NB4 (cell line): ENCODE measurements around the gene SLC25A39.
"Not testable (repeated sequence)": the region's sequence is repeated elsewhere in the genome, so short reads cannot be mapped to it uniquely, and the experiment has no call there.

ENCODE experiments used
- POLR2A ChIP-seq: IDR thresholded peaks from 2 replicates; pipeline ENCODE4 v1.6.1; 2011; ENCODE audit warnings: mild to moderate bottlenecking; ENCODE audit not compliant: insufficient read length; ENCODE audit errors: extremely low read depth
- TF ChIP-seq, protein P1 (sequence below): IDR thresholded peaks from one replicate; pipeline ENCODE4 v1.5.1; 2012; ENCODE audit warnings: low read depth, low read length
- TF ChIP-seq, protein P2 (sequence below): IDR thresholded peaks from 2 replicates; pipeline ENCODE4 v1.6.1; 2011; ENCODE audit warnings: low read depth, low read length

DNA sequence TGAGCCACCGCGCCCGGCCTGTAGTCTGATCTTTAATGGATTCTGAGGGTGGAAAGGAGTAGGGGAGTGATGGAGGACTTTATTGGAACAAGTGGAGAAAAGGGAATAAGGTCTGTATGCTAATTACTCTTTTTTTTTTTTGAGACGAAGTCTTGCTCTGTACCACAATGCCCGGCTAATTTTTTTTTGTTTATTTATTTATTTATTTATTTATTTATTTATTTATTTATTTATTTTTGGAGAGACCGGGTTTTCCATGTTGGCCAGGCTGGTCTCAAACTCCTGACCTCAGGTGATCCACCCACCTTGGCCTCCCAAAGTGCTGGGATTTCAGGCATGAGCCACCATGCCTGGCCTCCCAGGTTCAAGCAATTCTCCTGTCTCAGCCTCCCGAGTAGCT is 4.9 kb upstream of the SLC25A39 start:
- TF ChIP-seq, protein P1, sequence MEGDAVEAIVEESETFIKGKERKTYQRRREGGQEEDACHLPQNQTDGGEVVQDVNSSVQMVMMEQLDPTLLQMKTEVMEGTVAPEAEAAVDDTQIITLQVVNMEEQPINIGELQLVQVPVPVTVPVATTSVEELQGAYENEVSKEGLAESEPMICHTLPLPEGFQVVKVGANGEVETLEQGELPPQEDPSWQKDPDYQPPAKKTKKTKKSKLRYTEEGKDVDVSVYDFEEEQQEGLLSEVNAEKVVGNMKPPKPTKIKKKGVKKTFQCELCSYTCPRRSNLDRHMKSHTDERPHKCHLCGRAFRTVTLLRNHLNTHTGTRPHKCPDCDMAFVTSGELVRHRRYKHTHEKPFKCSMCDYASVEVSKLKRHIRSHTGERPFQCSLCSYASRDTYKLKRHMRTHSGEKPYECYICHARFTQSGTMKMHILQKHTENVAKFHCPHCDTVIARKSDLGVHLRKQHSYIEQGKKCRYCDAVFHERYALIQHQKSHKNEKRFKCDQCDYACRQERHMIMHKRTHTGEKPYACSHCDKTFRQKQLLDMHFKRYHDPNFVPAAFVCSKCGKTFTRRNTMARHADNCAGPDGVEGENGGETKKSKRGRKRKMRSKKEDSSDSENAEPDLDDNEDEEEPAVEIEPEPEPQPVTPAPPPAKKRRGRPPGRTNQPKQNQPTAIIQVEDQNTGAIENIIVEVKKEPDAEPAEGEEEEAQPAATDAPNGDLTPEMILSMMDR: not testable (repeated sequence)
- TF ChIP-seq POLR2A: not testable (repeated sequence)
- TF ChIP-seq, protein P2, sequence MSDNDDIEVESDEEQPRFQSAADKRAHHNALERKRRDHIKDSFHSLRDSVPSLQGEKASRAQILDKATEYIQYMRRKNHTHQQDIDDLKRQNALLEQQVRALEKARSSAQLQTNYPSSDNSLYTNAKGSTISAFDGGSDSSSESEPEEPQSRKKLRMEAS: not testable (repeated sequence)
